Neural cell (in vitro differentiated cells): Measurements from ENCODE around the gene COL3A1. TPM values are rescaled to one million over a fixed set of nuclear protein-coding genes. Genes with fewer than 3 reads are reported as not detected.

Experiments
- H2AFZ ChIP-seq: fragments of 200-600, 300-800 bp; sonication (generic), shearing (Covaris generic); 2 replicates; pipeline ENCODE4 v1.6.0; 2014; ENCODE audit warnings: low read depth, mild to moderate bottlenecking, antibody characterized with exemption, low read length, moderate library complexity
- H3F3A ChIP-seq: fragments of 200-600 bp; shearing (Covaris generic); 2 replicates; pipeline ENCODE4 v1.6.1; 2016; ENCODE audit warnings: mild to moderate bottlenecking, moderate library complexity, mixed read lengths, antibody characterized with exemption, low read length; ENCODE audit not compliant: insufficient read depth, poor library complexity, severe bottlenecking
- H3K27ac ChIP-seq: fragments of 200-600, 300-800 bp; sonication (generic), shearing (Covaris generic); 2 replicates; pipeline ENCODE4 v1.5.1; 2014; ENCODE audit warnings: mild to moderate bottlenecking, low read length, moderate library complexity
- H3K27me3 ChIP-seq: fragments of 300-800, 200-600 bp; sonication (generic), shearing (Covaris generic); 2 replicates; pipeline ENCODE4 v1.6.0; 2014; ENCODE audit warnings: mild to moderate bottlenecking, low read depth, low read length, moderate library complexity; ENCODE audit not compliant: insufficient read depth
- H3K36me3 ChIP-seq: fragments of 300-800, 200-600 bp; sonication (generic), shearing (Covaris generic); 2 replicates; pipeline ENCODE4 v1.5.1; 2014; ENCODE audit warnings: mild to moderate bottlenecking, antibody characterized with exemption, low read length, moderate library complexity; ENCODE audit not compliant: insufficient read depth
- H3K4me2 ChIP-seq: fragments of 300-800, 200-600 bp; sonication (generic), shearing (Covaris generic); 2 replicates; pipeline ENCODE4 v1.6.0; 2014; ENCODE audit warnings: mild to moderate bottlenecking, low read length
- H3K4me3 ChIP-seq: fragments of 300-800, 200-600 bp; sonication (generic), shearing (Covaris generic); 2 replicates; pipeline ENCODE4 v1.5.1; 2014; ENCODE audit warnings: mild to moderate bottlenecking, low read length, moderate library complexity
- H3K79me2 ChIP-seq: fragments of 200-600 bp; shearing (Covaris generic); replicated peaks from 2 replicates; pipeline ENCODE4 v1.6.0; 2014; ENCODE audit warnings: mild to moderate bottlenecking, low read length, moderate library complexity; ENCODE audit not compliant: insufficient read depth
- H3K9ac ChIP-seq: fragments of 300-800, 200-600 bp; sonication (generic), shearing (Covaris generic); 2 replicates; pipeline ENCODE4 v1.6.1; 2016; ENCODE audit warnings: mild to moderate bottlenecking, low read length, mixed read lengths
- H3K9me2 ChIP-seq: fragments of 200-600 bp; shearing (Covaris generic); 2 replicates; pipeline ENCODE4 v1.6.1; 2016; ENCODE audit warnings: mild to moderate bottlenecking, low read length, mixed read lengths; ENCODE audit not compliant: insufficient read depth
- H3K9me3 ChIP-seq: fragments of 200-600, 300-800 bp; sonication (generic), shearing (Covaris generic); 2 replicates; pipeline ENCODE4 v1.6.1; 2016; ENCODE audit warnings: mild to moderate bottlenecking, mixed run types, low read length, moderate library complexity, mixed read lengths
- H4K20me1 ChIP-seq: fragments of 200-600 bp; shearing (Covaris generic); 2 replicates; pipeline ENCODE4 v1.6.1; 2016; ENCODE audit warnings: mild to moderate bottlenecking, mixed run types; ENCODE audit not compliant: insufficient read depth
- CTCF ChIP-seq: fragments of 450-650 bp; IDR thresholded peaks from 2 replicates; pipeline ENCODE4 v1.5.1; 2014; ENCODE audit warnings: antibody characterized with exemption, mild to moderate bottlenecking, moderate library complexity; ENCODE audit not compliant: poor library complexity, severe bottlenecking
- EP300 ChIP-seq: fragments of 450-650 bp; conservative IDR thresholded peaks from 2 replicates; pipeline ENCODE4 v1.6.1; 2014; ENCODE audit warnings: antibody characterized with exemption, mild to moderate bottlenecking, moderate library complexity; ENCODE audit not compliant: poor library complexity, severe bottlenecking
- EZH2 ChIP-seq: fragments of 200-600, 300-800 bp; shearing (Covaris generic), sonication (generic); IDR thresholded peaks from 2 replicates; pipeline ENCODE4 v1.6.1; 2014; ENCODE audit warnings: antibody characterized with exemption, low read length, borderline replicate concordance, mild to moderate bottlenecking; ENCODE audit not compliant: insufficient read depth, poor library complexity, severe bottlenecking
- MXI1 ChIP-seq: fragments of 450-650 bp; conservative IDR thresholded peaks from 2 replicates; pipeline ENCODE4 v1.6.1; 2014; ENCODE audit warnings: antibody characterized with exemption, mild to moderate bottlenecking; ENCODE audit not compliant: poor library complexity, severe bottlenecking
- POLR2AphosphoS5 ChIP-seq: IDR thresholded peaks from 2 replicates; pipeline ENCODE4 v1.6.1; 2012
- RAD21 ChIP-seq: fragments of 450-650 bp; conservative IDR thresholded peaks from 2 replicates; pipeline ENCODE4 v1.6.1; 2014; ENCODE audit warnings: antibody characterized with exemption, mild to moderate bottlenecking, moderate library complexity
- REST ChIP-seq: IDR thresholded peaks from 2 replicates; pipeline ENCODE4 v1.6.1; 2012; ENCODE audit warnings: borderline replicate concordance
- SMC3 ChIP-seq: fragments of 450-650 bp; conservative IDR thresholded peaks from 2 replicates; pipeline ENCODE4 v1.6.1; 2014; ENCODE audit warnings: antibody characterized with exemption, mild to moderate bottlenecking, moderate library complexity; ENCODE audit not compliant: poor library complexity
- TAF1 ChIP-seq: IDR thresholded peaks from 2 replicates; pipeline ENCODE4 v1.6.1; 2012; ENCODE audit warnings: low read depth
- polyA plus RNA-seq: library from polyadenylated mRNA; depleted of rRNA; stranded (reverse); fragments of >200 nt; gene quantifications from 2 replicates; pipeline ENCODE4 v1.2.3, GENCODE V29; 2014

COL3A1 gene
- polyA plus RNA-seq, 1 donor from 2014 or later, result 1.3 TPM

GRCh38 chr2:188977317-188977716 lies 3.1 kb downstream of the COL3A1 start:
- H3K36me3 ChIP-seq, result no peaks in the 10 kb centered on the region
- no peak for TF ChIP-seq RAD21
- H2AFZ ChIP-seq, result no peak overlapping the region
- no peak overlapping the region for H3K27ac ChIP-seq
- no peak overlapping the region for H3K4me3 ChIP-seq
- no peaks in the 10 kb centered on the region for H3K27me3 ChIP-seq
- H3K79me2 ChIP-seq, result no peaks in the 10 kb centered on the region
- H3K9me2 ChIP-seq, result no peaks in the 10 kb centered on the region
- no peak overlapping the region for H3K4me2 ChIP-seq
- H3K9me3 ChIP-seq, result no peaks in the 10 kb centered on the region
- H4K20me1 ChIP-seq, result no peaks in the 10 kb centered on the region
- no peak overlapping the region for H3K9ac ChIP-seq
- no peaks in the 10 kb centered on the region for H3F3A ChIP-seq

- no peaks in the 10 kb centered on the region for H3K36me3 ChIP-seq
- H3K4me3 ChIP-seq, result no peak overlapping the region
- no peak overlapping the region for H3K27ac ChIP-seq
- H3K27me3 ChIP-seq, result no peaks in the 10 kb centered on the region
- H3K79me2 ChIP-seq, result no peaks in the 10 kb centered on the region
- no peaks in the 10 kb centered on the region for H3F3A ChIP-seq
- TF ChIP-seq EP300 (no peak), SMC3 (no peak), RAD21 (no peak), CTCF (no peak), EZH2 (no peak), MXI1 (no peak), REST (no peak), TAF1 (no peak), POLR2AphosphoS5 (no peak)
- H3K4me2 ChIP-seq, result no peak overlapping the region
- H3K9me2 ChIP-seq, result no peaks in the 10 kb centered on the region
- no peaks in the 10 kb centered on the region for H3K9me3 ChIP-seq
- no peaks in the 10 kb centered on the region for H4K20me1 ChIP-seq
- no peak overlapping the region for H2AFZ ChIP-seq
- H3K9ac ChIP-seq, result no peak overlapping the region
These were observed 4.3 kb downstream of the COL3A1 start for GRCh38 chr2:188978291-188979081.
